RWPE1 (cell line): Measurements from ENCODE around the gene RNF14.
"Not testable (repeated sequence)": the region's sequence is repeated elsewhere in the genome, so short reads cannot be mapped to it uniquely, and the experiment has no call there.

Experiments
- CTCF ChIA-PET: fragments of 350-600 bp; sonication (Branson Sonifier 250); formaldehyde crosslinking; extraction: SDS; loops from one replicate; lab custom pipeline; 2021; lab: Yijun Ruan, JAX
- POLR2A ChIA-PET: fragments of 400-600 bp; formaldehyde crosslinking; extraction: SDS; loops from one replicate; lab custom pipeline; 2020; ENCODE audit warnings: antibody characterized with exemption; ENCODE audit not compliant: low non-redundant PET; lab: Yijun Ruan, JAX
- DNase-seq: peaks from one replicate; pipeline ENCODE4 v3.0.0; 2012; ENCODE audit warnings: low spot score
- H3K27ac ChIP-seq: fragments of 450-650 bp; 2 replicates; pipeline ENCODE4 v1.5.1; 2017
- TF ChIP-seq, protein P1 (sequence below): fragments of 450-650 bp; conservative IDR thresholded peaks from 2 replicates; pipeline ENCODE4 v1.5.1; 2017; ENCODE audit warnings: low read depth, mild to moderate bottlenecking

RNF14 gene

DNA sequence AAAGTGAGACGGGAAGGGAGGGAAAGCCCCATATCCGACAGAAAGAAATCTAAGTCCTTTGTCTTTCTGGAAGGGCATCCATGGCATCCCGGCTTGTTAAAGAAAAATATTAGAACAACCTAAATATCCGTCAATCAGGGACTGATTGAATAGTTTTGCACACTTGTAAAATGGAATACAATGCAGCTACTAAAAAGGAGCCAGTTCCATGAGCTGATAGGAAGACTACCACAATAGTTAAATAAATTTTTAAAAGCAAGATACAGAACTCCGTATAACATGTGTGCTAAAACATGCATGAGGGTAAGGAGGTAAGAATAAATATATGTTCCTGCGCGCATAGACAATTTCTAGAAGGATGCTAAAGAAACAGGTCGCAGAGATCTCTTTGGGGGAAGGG is 56.7 kb downstream of the RNF14 start:
- DNase-seq: no peak
- TF ChIP-seq, protein P1, sequence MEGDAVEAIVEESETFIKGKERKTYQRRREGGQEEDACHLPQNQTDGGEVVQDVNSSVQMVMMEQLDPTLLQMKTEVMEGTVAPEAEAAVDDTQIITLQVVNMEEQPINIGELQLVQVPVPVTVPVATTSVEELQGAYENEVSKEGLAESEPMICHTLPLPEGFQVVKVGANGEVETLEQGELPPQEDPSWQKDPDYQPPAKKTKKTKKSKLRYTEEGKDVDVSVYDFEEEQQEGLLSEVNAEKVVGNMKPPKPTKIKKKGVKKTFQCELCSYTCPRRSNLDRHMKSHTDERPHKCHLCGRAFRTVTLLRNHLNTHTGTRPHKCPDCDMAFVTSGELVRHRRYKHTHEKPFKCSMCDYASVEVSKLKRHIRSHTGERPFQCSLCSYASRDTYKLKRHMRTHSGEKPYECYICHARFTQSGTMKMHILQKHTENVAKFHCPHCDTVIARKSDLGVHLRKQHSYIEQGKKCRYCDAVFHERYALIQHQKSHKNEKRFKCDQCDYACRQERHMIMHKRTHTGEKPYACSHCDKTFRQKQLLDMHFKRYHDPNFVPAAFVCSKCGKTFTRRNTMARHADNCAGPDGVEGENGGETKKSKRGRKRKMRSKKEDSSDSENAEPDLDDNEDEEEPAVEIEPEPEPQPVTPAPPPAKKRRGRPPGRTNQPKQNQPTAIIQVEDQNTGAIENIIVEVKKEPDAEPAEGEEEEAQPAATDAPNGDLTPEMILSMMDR: no peak
- CTCF ChIA-PET: interaction anchor here (0.6 kb wide), 1 partner anchor 20 kb away, joined by 3 read pairs; no protein-coding TSS in a partner anchor
- no peak overlapping the region for H3K27ac ChIP-seq
- POLR2A ChIA-PET: no interaction called here

DNA sequence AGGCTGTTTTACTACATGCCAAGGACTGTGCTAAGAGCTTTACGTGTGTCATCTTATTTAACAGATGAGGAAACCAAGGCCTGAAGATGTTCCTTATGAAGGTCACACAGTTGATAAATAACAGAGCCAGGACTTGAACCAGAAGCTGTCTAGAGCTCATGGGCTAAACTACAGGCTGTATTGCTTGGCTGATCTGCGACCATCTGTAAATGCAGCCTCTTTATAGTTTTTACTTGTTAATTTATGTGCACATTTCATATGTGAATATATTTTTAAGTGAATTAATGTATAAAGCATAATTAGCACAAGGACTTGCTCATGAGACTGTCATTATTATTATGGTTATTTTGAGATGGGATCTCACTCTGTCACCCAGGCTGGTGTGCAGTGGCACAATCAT is 63.2 kb downstream of the RNF14 start:
- POLR2A ChIA-PET: no interaction called here
- TF ChIP-seq, protein P1: no peak
- DNase-seq: no peak
- CTCF ChIA-PET: interaction anchor here (0.6 kb wide), 2 partner anchors 15 to 42 kb away, joined by 3 read pairs; no protein-coding TSS in a partner anchor
- H3K27ac ChIP-seq: no peak overlapping the region

DNA sequence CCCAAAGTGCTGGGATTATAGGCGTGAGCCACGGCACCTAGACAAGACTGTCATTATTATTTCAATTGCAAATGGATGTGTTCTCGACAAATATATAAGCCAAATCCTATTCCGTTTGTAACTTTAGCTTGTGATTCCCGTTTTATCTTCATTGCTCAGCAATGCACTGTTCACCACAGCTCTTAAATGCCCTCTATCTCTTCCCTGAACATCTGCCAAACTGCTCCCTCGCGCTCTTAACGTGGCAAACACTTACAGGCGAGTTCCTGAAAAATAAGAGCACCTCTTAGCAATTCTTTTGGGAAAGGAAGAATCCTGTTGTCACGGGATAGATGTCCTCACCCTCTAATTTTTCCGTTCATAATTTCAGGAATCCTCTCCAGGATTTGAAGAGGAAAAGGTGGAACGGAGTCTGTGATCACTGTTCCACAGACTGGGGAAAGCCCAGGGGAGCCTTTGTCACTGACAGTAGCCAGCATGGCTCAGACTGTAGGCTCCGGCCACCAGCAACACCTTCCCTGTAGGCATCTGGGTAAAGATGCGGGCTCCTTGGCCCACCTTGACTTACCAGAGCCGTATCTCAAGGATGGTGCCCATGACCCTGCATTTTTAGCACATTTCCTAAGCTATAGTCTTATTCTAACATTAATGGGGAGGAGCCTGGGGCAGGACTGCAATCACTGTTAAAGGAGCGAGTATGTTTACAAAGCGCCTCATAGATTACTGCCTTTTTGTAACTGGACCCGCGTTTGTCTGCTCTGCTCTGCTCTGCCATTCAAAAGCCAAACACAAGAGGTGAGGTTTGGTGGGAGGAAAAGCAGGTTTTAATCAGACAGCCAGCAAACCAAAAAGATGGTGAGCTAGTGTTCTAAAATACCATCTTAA is 64.1 kb downstream of the RNF14 start:
- H3K27ac ChIP-seq: no peak overlapping the region
- ChIA-PET POLR2A (no interaction called here), CTCF (interaction anchor here (0.6 kb wide), 1 partner anchor 43 kb away, joined by 3 read pairs; no protein-coding TSS in a partner anchor)
- TF ChIP-seq, protein P1: no peak
- no peak for DNase-seq

DNA sequence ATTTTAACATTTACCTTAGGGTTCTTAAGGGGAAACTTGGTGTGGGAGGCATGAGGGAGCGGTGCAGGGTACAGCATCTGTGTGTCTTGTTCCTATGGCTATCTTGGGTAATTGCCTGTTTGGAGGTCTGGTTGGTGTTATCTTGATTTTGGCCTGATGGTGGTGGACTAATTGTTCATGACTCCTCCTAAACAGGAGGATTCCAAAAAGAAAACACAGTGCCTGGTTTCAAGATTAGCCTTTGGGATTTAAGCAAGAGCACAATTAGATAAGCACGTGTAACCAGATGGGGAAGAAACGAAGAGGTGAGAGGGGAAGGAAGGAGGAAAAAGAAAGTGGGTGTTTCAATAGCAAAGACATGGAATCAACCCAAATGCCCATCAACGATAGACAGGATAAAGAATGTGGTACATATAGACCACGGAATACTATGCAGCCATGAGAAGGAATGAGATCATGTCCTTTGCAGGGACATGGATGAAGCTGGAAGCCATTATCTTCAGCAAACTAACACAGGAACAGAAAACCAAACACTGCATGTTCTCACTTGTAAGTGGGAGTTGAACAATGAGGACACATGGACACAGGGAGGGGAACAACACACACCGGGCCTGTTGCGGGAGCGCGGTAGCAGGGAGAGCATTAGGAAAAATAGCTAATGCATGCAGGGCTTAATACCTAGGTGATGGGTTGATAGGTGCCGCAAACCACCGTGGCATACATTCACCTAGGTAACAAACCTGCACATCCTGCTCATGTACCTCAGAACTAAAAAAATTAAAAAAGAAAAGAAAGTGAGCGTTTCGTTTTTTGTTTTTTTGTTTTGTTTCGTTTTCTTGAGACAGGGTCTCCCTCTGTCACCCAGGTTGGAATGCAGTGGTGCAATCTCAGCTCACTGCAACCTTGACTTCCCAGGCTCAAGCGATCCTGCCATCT is 65.0 kb downstream of the RNF14 start:
- CTCF ChIA-PET, H3K27ac ChIP-seq, DNase-seq, POLR2A ChIA-PET: not testable (repeated sequence)

DNA sequence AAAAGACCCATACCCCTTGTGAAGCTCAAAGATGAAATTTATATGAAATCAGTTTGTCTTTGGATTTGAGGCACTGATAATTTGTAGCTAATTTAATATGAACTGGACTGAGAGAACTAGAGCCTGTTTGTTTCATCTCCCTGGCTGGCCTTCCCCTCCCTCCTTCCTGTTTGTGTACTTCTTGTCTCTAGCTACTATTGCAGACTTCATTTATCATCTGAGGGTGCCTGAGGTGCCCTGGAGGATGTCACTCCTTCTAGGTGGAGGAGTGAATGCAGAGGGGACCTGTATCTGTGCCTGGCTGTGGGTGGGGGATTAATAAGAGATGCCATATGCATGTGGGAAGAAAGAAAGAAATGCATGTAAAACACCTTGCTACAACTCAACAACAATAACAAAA is 66.1 kb downstream of the RNF14 start:
- CTCF ChIA-PET: no interaction called here
- H3K27ac ChIP-seq: no peak overlapping the region
- TF ChIP-seq, protein P1: no peak
- DNase-seq: no peak
- POLR2A ChIA-PET: no interaction called here

DNA sequence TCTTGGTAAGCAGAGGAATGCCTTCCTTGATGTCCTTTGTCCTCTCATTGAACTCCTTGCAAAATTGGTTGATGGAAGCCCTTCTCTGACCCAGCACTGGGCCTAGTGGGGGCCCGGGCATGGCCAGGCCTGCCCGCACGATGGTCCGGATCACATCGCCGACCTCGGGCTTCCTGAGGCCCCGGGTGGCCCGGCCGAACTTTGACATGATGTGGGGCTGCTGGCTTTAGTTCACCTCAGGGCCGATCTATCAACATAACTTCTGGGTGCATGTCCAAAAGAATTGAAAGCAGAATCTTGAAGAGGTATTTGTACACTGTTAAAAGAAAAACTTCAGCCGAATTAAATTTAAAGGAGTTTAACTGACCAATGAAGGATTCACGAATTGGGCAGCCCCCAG is 68.0 kb downstream of the RNF14 start:
- ChIA-PET POLR2A (no interaction called here), CTCF (no interaction called here)
- DNase-seq: no peak
- H3K27ac ChIP-seq: no peak overlapping the region
- TF ChIP-seq, protein P1: no peak

DNA sequence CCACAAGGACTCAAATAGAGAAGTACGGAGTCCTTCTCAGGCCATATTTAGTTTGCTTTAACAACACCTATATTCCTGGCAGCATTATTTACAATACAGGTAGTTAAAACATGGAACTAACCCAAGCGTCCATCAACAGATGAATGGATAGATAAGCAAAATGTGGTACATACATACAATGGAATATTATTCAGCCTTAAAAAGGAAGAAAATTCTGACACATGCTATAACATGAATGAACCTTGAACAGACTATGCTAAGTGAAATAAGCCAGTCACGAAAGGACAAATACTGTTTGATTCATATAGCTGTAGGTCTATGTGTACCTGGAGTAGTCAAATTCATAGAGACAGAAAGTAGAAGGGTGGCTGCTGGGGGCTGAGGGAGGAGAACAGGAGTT is 68.7 kb downstream of the RNF14 start:
- POLR2A ChIA-PET, H3K27ac ChIP-seq, DNase-seq, CTCF ChIA-PET: not testable (repeated sequence)
